Suprapubic skin (tissue), 3 donors: ENCODE data around the gene ST6GALNAC1.
A peak's percentile ranks its signal among the peaks of the same experiment; 100 is the strongest.

Experiments used
- POLR2A ChIP-seq, 2 donors: fragments of 450-650 bp; IDR thresholded peaks; one replicate each; pipeline ENCODE4 v1.6.1; 2017; ENCODE audit warnings: antibody characterized with exemption in 2 of 2, mild to moderate bottlenecking in 2 of 2, moderate library complexity in 2 of 2
- TF ChIP-seq, protein P1 (sequence below), 2 donors: fragments of 200-600 bp in 1 of 2; fragments of 450-650 bp in 1 of 2; sonication (generic) in 1 of 2; IDR thresholded peaks; one replicate each; pipeline ENCODE4 v1.5.1; 2016 to 2019; ENCODE audit warnings: antibody characterized with exemption in 2 of 2, mild to moderate bottlenecking in 1 of 2, moderate library complexity in 1 of 2

DNA sequence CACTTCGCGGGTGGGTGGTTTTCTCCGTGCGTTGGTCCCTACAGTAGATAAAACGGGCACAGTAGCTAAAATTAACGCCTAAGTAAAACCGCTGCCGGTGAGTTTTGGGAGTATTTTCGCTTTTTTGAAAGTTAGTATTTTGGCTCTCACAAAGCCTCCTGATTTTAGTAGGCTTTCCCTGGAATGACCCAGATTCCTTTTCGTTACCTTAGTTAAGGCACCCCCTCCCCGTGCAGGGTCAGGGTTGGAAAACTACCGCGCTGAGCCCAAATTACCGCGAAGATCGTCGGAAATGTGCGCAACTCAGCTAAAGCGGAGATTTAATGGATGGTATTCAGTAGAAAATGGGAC is 28.3 kb upstream of the ST6GALNAC1 start:
- TF ChIP-seq, protein P1, sequence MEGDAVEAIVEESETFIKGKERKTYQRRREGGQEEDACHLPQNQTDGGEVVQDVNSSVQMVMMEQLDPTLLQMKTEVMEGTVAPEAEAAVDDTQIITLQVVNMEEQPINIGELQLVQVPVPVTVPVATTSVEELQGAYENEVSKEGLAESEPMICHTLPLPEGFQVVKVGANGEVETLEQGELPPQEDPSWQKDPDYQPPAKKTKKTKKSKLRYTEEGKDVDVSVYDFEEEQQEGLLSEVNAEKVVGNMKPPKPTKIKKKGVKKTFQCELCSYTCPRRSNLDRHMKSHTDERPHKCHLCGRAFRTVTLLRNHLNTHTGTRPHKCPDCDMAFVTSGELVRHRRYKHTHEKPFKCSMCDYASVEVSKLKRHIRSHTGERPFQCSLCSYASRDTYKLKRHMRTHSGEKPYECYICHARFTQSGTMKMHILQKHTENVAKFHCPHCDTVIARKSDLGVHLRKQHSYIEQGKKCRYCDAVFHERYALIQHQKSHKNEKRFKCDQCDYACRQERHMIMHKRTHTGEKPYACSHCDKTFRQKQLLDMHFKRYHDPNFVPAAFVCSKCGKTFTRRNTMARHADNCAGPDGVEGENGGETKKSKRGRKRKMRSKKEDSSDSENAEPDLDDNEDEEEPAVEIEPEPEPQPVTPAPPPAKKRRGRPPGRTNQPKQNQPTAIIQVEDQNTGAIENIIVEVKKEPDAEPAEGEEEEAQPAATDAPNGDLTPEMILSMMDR (IDR thresholded peaks at IDR 0.05), result no peak
- peak in 1 of 2 donors; percentile 37 for TF ChIP-seq POLR2A (IDR thresholded peaks at IDR 0.05)
